GM21447 (cell line): Measurements from ENCODE around the gene ILF2.

ENCODE experiments used
- ATAC-seq: cut with Tn5 transposase; IDR thresholded peaks from one replicate; pipeline ENCODE4 v1.9.1; 2021; ENCODE audit not compliant: unreplicated experiment

ILF2 gene

GRCh38 chr1:153628638-153629342, 42.0 kb downstream of the ILF2 start:
- ATAC-seq: no peak

- ATAC-seq: no peak
Measured at GRCh38 chr1:153627715-153628626, 42.8 kb downstream of the ILF2 start, which contains the start of gene S100A1. Gene S100A1 (plus strand): TSS chr1:153628434. CDS start chr1:153630522, 2,088 bp downstream.

GRCh38 chr1:153626904-153627714, 43.7 kb downstream of the ILF2 start, which contains the start of gene S100A13:
Gene S100A13 (minus strand): TSS chr1:153627505. CDS start chr1:153626472, 1,033 bp downstream.
- no peak for ATAC-seq

GRCh38 chr1:153626477-153626903, 44.3 kb downstream of the ILF2 start:
- ATAC-seq: no peak

GRCh38 chr1:153624965-153625611, 45.7 kb downstream of the ILF2 start:
- ATAC-seq: no peak

- ATAC-seq: no peak
Measured at GRCh38 chr1:153623101-153623500, 47.7 kb downstream of the ILF2 start.

- no peak for ATAC-seq
Measured at GRCh38 chr1:153619171-153619570, 51.6 kb downstream of the ILF2 start.

GRCh38 chr1:153617663-153618062, 53.1 kb downstream of the ILF2 start:
- ATAC-seq: no peak

GRCh38 chr1:153616917-153617311, 53.9 kb downstream of the ILF2 start:
- no peak for ATAC-seq

GRCh38 chr1:153616144-153616916, 54.5 kb downstream of the ILF2 start, which contains the start of gene S100A14:
Gene S100A14 (minus strand): TSS chr1:153616325. CDS start chr1:153615858, 467 bp downstream.
- no peak for ATAC-seq

GRCh38 chr1:153615406-153615805, 55.4 kb downstream of the ILF2 start:
- ATAC-seq: no peak

- ATAC-seq: no peak
Measured at GRCh38 chr1:153614906-153615305, 55.9 kb downstream of the ILF2 start.

GRCh38 chr1:153614189-153614900, 56.4 kb downstream of the ILF2 start:
- no peak for ATAC-seq

- ATAC-seq: no peak
Measured at GRCh38 chr1:153613406-153613805, 57.4 kb downstream of the ILF2 start.

GRCh38 chr1:153612755-153613331, 58.0 kb downstream of the ILF2 start, which contains the start of gene S100A16:
Gene S100A16 (minus strand): TSS chr1:153613137. CDS start chr1:153608151, 4,986 bp downstream.
- ATAC-seq: no peak

GRCh38 chr1:153612111-153612754, 58.6 kb downstream of the ILF2 start:
- no peak for ATAC-seq
